Measurements from ENCODE around the gene CACNA1A. TPM values are rescaled to one million over a fixed set of nuclear protein-coding genes. Genes with fewer than 3 reads are reported as not detected.

CACNA1A gene
- total and polyA plus RNA-seq, 2 of the 4 experiments (the other 2 are of a cell fraction) = 5.9 to 15.0 TPM

- Histone ChIP-seq H3K18ac (ENCODE audit: low read depth, low read length) (no peak overlapping the region), H2BK20ac (ENCODE audit: low read depth, low read length) (no peak overlapping the region), H3K23ac (ENCODE audit: low read depth, low read length) (no peak overlapping the region), H3K4me1 (ENCODE audit: control insufficient read depth, insufficient read depth, low read length) (no peaks in the 10 kb centered on the region), H3K56ac (ENCODE audit: extremely low read depth, insufficient read depth, low read length) (no peak overlapping the region), H3K79me1 (ENCODE audit: low read depth in 1 of 2, low read length in 2 of 2) (no peaks in the 10 kb centered on the region; a peak in 1 of 4 replicates), H2BK120ac (ENCODE audit: low read depth, low read length) (no peak overlapping the region), H2AK5ac (ENCODE audit: low read depth, low read length) (no peak overlapping the region), H3K14ac (replicated peaks; ENCODE audit: low read depth, low read length) (no peak overlapping the region), H4K20me1 (ENCODE audit: insufficient read depth, low read length) (no peaks in the 10 kb centered on the region), H3K36me3 (ENCODE audit: control insufficient read depth, insufficient read depth, low read length) (no peaks in the 10 kb centered on the region), H3K9me1 (ENCODE audit: insufficient read depth, low read length) (no peaks in the 10 kb centered on the region), H4K91ac (ENCODE audit: insufficient read depth, low read depth, low read length) (no peak overlapping the region), H3K4ac (ENCODE audit: low read depth, low read length) (no peak overlapping the region), H2BK5ac (ENCODE audit: low read depth, low read length, poor library complexity, severe bottlenecking) (no peak overlapping the region), H2AFZ (replicated peaks; ENCODE audit: low read length, poor library complexity) (no peak overlapping the region), H3K27ac (ENCODE audit: insufficient read depth, low read length) (no peak overlapping the region), H3K4me3 (ENCODE audit: insufficient read depth, low read depth, low read length) (no peak overlapping the region), H2BK15ac (ENCODE audit: low read depth, low read length) (no peak overlapping the region), H3K4me2 (ENCODE audit: low read depth, low read length) (no peak overlapping the region), H4K8ac (ENCODE audit: low read depth in 2 of 2, low read length in 2 of 2) (no peak overlapping the region), H3K9ac (ENCODE audit: low read depth, low read length) (no peak overlapping the region), H3K9me3 (ENCODE audit: control insufficient read depth, insufficient read depth, low read length) (no peaks in the 10 kb centered on the region), H2AK9ac (replicated peaks; ENCODE audit: low read depth, low read length, poor library complexity) (no peak overlapping the region), H3K27me3 (ENCODE audit: control insufficient read depth, insufficient read depth, low read length) (no peaks in the 10 kb centered on the region), H4K5ac (ENCODE audit: low read depth, low read length) (no peak overlapping the region)
- ChIA-PET CTCF (no interaction called here), POLR2A (ENCODE audit: unreplicated experiment) (no interaction called here)
- ATAC-seq (ENCODE audit: low read depth) = no peak
- intact Hi-C loops (cut with micrococcal nuclease) = no loop called here
- no peak for TF ChIP-seq USF2 (IDR thresholded peaks at IDR 0.05; ENCODE audit: low read depth, low read length)
- TF ChIP-seq CEBPB (IDR thresholded peaks at IDR 0.05; ENCODE audit: low read depth, low read length) = no peak
- TF ChIP-seq ELK1 (IDR thresholded peaks at IDR 0.05; ENCODE audit: borderline replicate concordance, low read depth, low read length) = no peak
- no peak for TF ChIP-seq RAD21 (IDR thresholded peaks at IDR 0.05; ENCODE audit: low read length)
- no peak for TF ChIP-seq RCOR1 (IDR thresholded peaks at IDR 0.05; ENCODE audit: insufficient replicate concordance, low read length)
- no peak for TF ChIP-seq NFE2L2 (IDR thresholded peaks at IDR 0.05; ENCODE audit: low read depth, low read length)
- TF ChIP-seq POLR2A (IDR thresholded peaks at IDR 0.05; ENCODE audit: low read depth, low read length) = no peak
- TF ChIP-seq FOS (IDR thresholded peaks at IDR 0.05; ENCODE audit: low read depth, low read length) = no peak
- TF ChIP-seq SMC3 (IDR thresholded peaks at IDR 0.05; ENCODE audit: low read depth, low read length) = no peak
- no peak for TF ChIP-seq BHLHE40 (IDR thresholded peaks at IDR 0.05; ENCODE audit: low read depth, low read length)
- no peak for TF ChIP-seq MXI1 (IDR thresholded peaks at IDR 0.05; ENCODE audit: borderline replicate concordance, low read depth, low read length)
- no peak for TF ChIP-seq RFX5 (IDR thresholded peaks at IDR 0.05; ENCODE audit: low read depth, low read length)
- no peak for TF ChIP-seq MAZ (IDR thresholded peaks at IDR 0.05; ENCODE audit: borderline replicate concordance, low read depth, low read length)
- TF ChIP-seq MAFK (IDR thresholded peaks at IDR 0.05; ENCODE audit: low read depth, low read length) = no peak
- no peak for TF ChIP-seq CHD1 (IDR thresholded peaks at IDR 0.05; ENCODE audit: low read depth, low read length)
- in situ Hi-C loops (cut with MboI; ENCODE audit: low sequenced_read_pairs) = no loop called here
- no CpG with 5 or more reads among the region's 6 CpGs for WGBS, 2 experiments (ENCODE audit: extremely low coverage in 2 of 2, insufficient read length in 1 of 2)
- dilution Hi-C loops (cut with HindIII; ENCODE audit: low sequenced_read_pairs, unreplicated experiment) = no loop called here
- no peak for DNase-seq
- BruUV-seq (replicated peaks) = no TSS peak
Measured at GRCh38 chr19:13411899-13412298, 94.4 kb downstream of the CACNA1A start.

Measured in IMR-90 (cell line).